H1 (cell line): ENCODE data around the gene CETN1. TPM values are rescaled to one million over a fixed set of nuclear protein-coding genes. Genes with fewer than 3 reads are reported as not detected.

Experiments used
- CTCF ChIA-PET: fragments of 300-600 bp; sonication (Branson Sonifier 250); formaldehyde crosslinking; loops from one replicate; lab custom pipeline; 2021; ENCODE audit not compliant: partially characterized antibody; lab: Charles Lee
- POLR2A ChIA-PET: fragments of 300-600 bp; sonication (Branson Sonifier 250); formaldehyde crosslinking; loops from one replicate; lab custom pipeline; 2021; ENCODE audit warnings: inconsistent platforms; ENCODE audit not compliant: partially characterized antibody; lab: Charles Lee
- DNase-seq, 2 experiments: peaks; one replicate each; pipeline versions ENCODE4 v3.0.0 to v3.0.0-alpha.2; 2010 to 2022; ENCODE audit warnings: low spot score in 2 of 2, low read depth in 1 of 2, mixed read lengths in 1 of 2
- FAIRE-seq: peaks from 2 replicates; lab custom pipeline; 2011; peaks lifted over from hg19 to GRCh38; lab: Jason Lieb, UNC
- H2AFZ ChIP-seq: 2 replicates; pipeline ENCODE4 v1.8.1; 2012; ENCODE audit warnings: low read length, inconsistent platforms
- H2AK5ac ChIP-seq: 2 replicates; pipeline ENCODE4 v1.6.1; 2013; ENCODE audit warnings: low read depth, low read length
- H2BK120ac ChIP-seq: replicated peaks from 2 replicates; pipeline ENCODE3; 2013; ENCODE audit warnings: low read depth, low read length, inconsistent platforms
- H2BK12ac ChIP-seq: 2 replicates; pipeline ENCODE4 v1.6.1; 2013; ENCODE audit warnings: low read depth, low read length
- H2BK15ac ChIP-seq: 2 replicates; pipeline ENCODE4 v1.6.1; 2013; ENCODE audit warnings: low read length
- H2BK20ac ChIP-seq: 2 replicates; pipeline ENCODE4 v1.6.1; 2013; ENCODE audit warnings: low read length
- H2BK5ac ChIP-seq: 2 replicates; pipeline ENCODE4 v1.6.1; 2013; ENCODE audit warnings: low read depth, low read length
- H3K14ac ChIP-seq: 2 replicates; pipeline ENCODE4 v1.6.1; 2013; ENCODE audit warnings: inconsistent platforms; ENCODE audit not compliant: insufficient read length
- H3K18ac ChIP-seq: 2 replicates; pipeline ENCODE4 v1.6.1; 2013; ENCODE audit warnings: low read length; ENCODE audit errors: extremely low read depth
- H3K23ac ChIP-seq: 2 replicates; pipeline ENCODE4 v1.6.1; 2013; ENCODE audit warnings: inconsistent platforms; ENCODE audit not compliant: insufficient read length
- H3K23me2 ChIP-seq: 2 replicates; pipeline ENCODE4 v1.6.1; 2013; ENCODE audit warnings: low read depth, low read length
- H3K27ac ChIP-seq: 2 replicates; pipeline ENCODE4 v1.6.1; 2011; ENCODE audit warnings: low read depth, low read length, inconsistent platforms
- H3K27me3 ChIP-seq, 4 experiments: replicated peaks in 1 of 4; 1 replicate in 1 of 4; 2 replicates in 3 of 4; pipeline versions ENCODE4 v1.6.1 to v1.8.1; 2011 to 2013; ENCODE audit warnings: low read length in 3 of 4, mild to moderate bottlenecking in 3 of 4, inconsistent platforms in 2 of 4, mixed read lengths in 2 of 4, moderate library complexity in 1 of 4; ENCODE audit not compliant: control insufficient read depth in 3 of 4, insufficient read depth in 3 of 4; ENCODE audit errors: extremely low read depth in 1 of 4
- H3K36me3 ChIP-seq, 4 experiments: 2 replicates each; pipeline versions ENCODE4 v1.6.1 to v1.8.1; 2011 to 2013; ENCODE audit warnings: mild to moderate bottlenecking in 4 of 4, low read length in 3 of 4, moderate library complexity in 2 of 4, control low read depth in 1 of 4, inconsistent platforms in 1 of 4; ENCODE audit not compliant: insufficient read depth in 4 of 4, control insufficient read depth in 2 of 4
- H3K4ac ChIP-seq: replicated peaks from 2 replicates; pipeline ENCODE3; 2013; ENCODE audit warnings: low read length, low read depth, mixed read lengths, inconsistent platforms; ENCODE audit not compliant: insufficient read length
- H3K4me1 ChIP-seq, 4 experiments: replicated peaks in 1 of 4; 1 replicate in 1 of 4; 2 replicates in 3 of 4; pipeline versions ENCODE4 v1.6.1 to v1.8.1; 2011 to 2013; ENCODE audit warnings: low read length in 3 of 4, inconsistent platforms in 2 of 4, mixed read lengths in 1 of 4; ENCODE audit not compliant: insufficient read depth in 4 of 4, control insufficient read depth in 3 of 4
- H3K4me2 ChIP-seq, 2 experiments: 2 replicates each; pipeline versions ENCODE4 v1.6.1 to v1.8.1; 2011 to 2013; ENCODE audit warnings: low read depth in 2 of 2, low read length in 2 of 2, control low read depth in 1 of 2, inconsistent platforms in 1 of 2, mild to moderate bottlenecking in 1 of 2; ENCODE audit not compliant: insufficient read depth in 1 of 2
- H3K4me3 ChIP-seq, 4 experiments: fragments of 200-600, 300-600 bp in 1 of 4; sonication (generic), shearing (Covaris generic), sonication (Bioruptor Twin) in 1 of 4; 2 replicates each; pipeline versions ENCODE4 v1.5.1 to v1.8.1; 2011 to 2016; ENCODE audit warnings: low read length in 4 of 4, low read depth in 3 of 4, control low read depth in 2 of 4, inconsistent platforms in 2 of 4, mild to moderate bottlenecking in 2 of 4, mixed read lengths in 1 of 4, moderate library complexity in 1 of 4; ENCODE audit not compliant: insufficient read depth in 2 of 4; ENCODE audit errors: extremely low read depth in 1 of 4
- H3K56ac ChIP-seq: replicated peaks from 2 replicates; pipeline ENCODE3; 2013; ENCODE audit warnings: low read depth, mild to moderate bottlenecking, mixed read lengths, low read length, inconsistent platforms; ENCODE audit not compliant: insufficient read length
- H3K79me1 ChIP-seq: 2 replicates; pipeline ENCODE4 v1.6.1; 2013; ENCODE audit warnings: low read depth, low read length, control low read depth
- H3K79me2 ChIP-seq, 2 experiments: 2 replicates each; pipeline versions ENCODE4 v1.6.1 to v1.8.1; 2012 to 2013; ENCODE audit warnings: low read length in 2 of 2, mild to moderate bottlenecking in 2 of 2, inconsistent platforms in 1 of 2; ENCODE audit not compliant: insufficient read depth in 2 of 2, control insufficient read depth in 1 of 2
- H3K9ac ChIP-seq, 4 experiments: replicated peaks in 1 of 4; 1 replicate in 1 of 4; 2 replicates in 3 of 4; pipeline versions ENCODE4 v1.6.1 to v1.8.1; 2011 to 2013; ENCODE audit warnings: low read depth in 3 of 4, low read length in 3 of 4, control low read depth in 2 of 4, mild to moderate bottlenecking in 2 of 4, moderate library complexity in 2 of 4, inconsistent platforms in 1 of 4; ENCODE audit errors: extremely low read depth in 1 of 4
- H3K9me3 ChIP-seq, 2 experiments: 2 replicates each; pipeline versions ENCODE4 v1.6.1 to v1.8.1; 2012 to 2013; ENCODE audit warnings: mild to moderate bottlenecking in 2 of 2, moderate library complexity in 2 of 2, control low read depth in 1 of 2, inconsistent platforms in 1 of 2, low read depth in 1 of 2, low read length in 1 of 2, mixed read lengths in 1 of 2; ENCODE audit not compliant: insufficient read depth in 2 of 2
- H4K20me1 ChIP-seq, 2 experiments: replicated peaks in 1 of 2; 2 replicates each; pipeline versions ENCODE3 to v1.8.1; 2011 to 2013; ENCODE audit warnings: inconsistent platforms in 2 of 2, low read length in 2 of 2, mild to moderate bottlenecking in 1 of 2; ENCODE audit not compliant: insufficient read depth in 2 of 2, control insufficient read depth in 1 of 2
- H4K5ac ChIP-seq: 2 replicates; pipeline ENCODE4 v1.6.1; 2013; ENCODE audit warnings: low read length, low read depth, mixed read lengths, inconsistent platforms; ENCODE audit not compliant: insufficient read length
- H4K8ac ChIP-seq: 2 replicates; pipeline ENCODE4 v1.8.0; 2013; ENCODE audit warnings: mild to moderate bottlenecking, moderate library complexity, low read length, inconsistent platforms; ENCODE audit not compliant: insufficient read depth; ENCODE audit errors: extremely low read depth
- H4K91ac ChIP-seq: replicated peaks from 2 replicates; pipeline ENCODE3; 2013; ENCODE audit warnings: low read length, mixed read lengths, inconsistent platforms; ENCODE audit not compliant: insufficient read length
- CEBPB ChIP-seq: IDR thresholded peaks from 2 replicates; pipeline ENCODE4 v1.6.1; 2012; ENCODE audit warnings: low read depth, low read length
- CTBP2 ChIP-seq: IDR thresholded peaks from 2 replicates; pipeline ENCODE4 v1.7.0; 2011; ENCODE audit warnings: borderline replicate concordance, mild to moderate bottlenecking, moderate library complexity, mixed read lengths, low read length; ENCODE audit not compliant: insufficient read depth, insufficient read length
- E2F6 ChIP-seq: IDR thresholded peaks from 2 replicates; pipeline ENCODE4 v1.6.1; 2012; ENCODE audit warnings: inconsistent platforms
- EP300 ChIP-seq, 2 experiments: IDR thresholded peaks; 1 replicate in 1 of 2; 2 replicates in 1 of 2; pipeline ENCODE4 v1.6.1; 2011 to 2012; ENCODE audit warnings: low read depth in 2 of 2, low read length in 2 of 2, mild to moderate bottlenecking in 2 of 2, borderline replicate concordance in 1 of 2, inconsistent platforms in 1 of 2, moderate library complexity in 1 of 2
- HDAC6 ChIP-seq: IDR thresholded peaks from one replicate; pipeline ENCODE4 v1.7.1; 2012; ENCODE audit warnings: low read depth, mild to moderate bottlenecking, inconsistent platforms, low read length, moderate library complexity
- KDM5A ChIP-seq: fragments of 200-600 bp; IDR thresholded peaks from 2 replicates; pipeline ENCODE4 v1.7.1; 2012; ENCODE audit warnings: mild to moderate bottlenecking, low read length, inconsistent platforms, mixed read lengths
- NRF1 ChIP-seq: IDR thresholded peaks from 2 replicates; pipeline ENCODE4 v1.6.1; 2011; ENCODE audit warnings: mild to moderate bottlenecking, low read depth, low read length, improper control_type of control experiment
- RAD21 ChIP-seq, 2 experiments: IDR thresholded peaks in 1 of 2; conservative IDR thresholded peaks in 1 of 2; 2 replicates each; pipeline ENCODE4 v1.6.1; 2011; ENCODE audit warnings: low read depth in 2 of 2, low read length in 2 of 2, improper control_type of control experiment in 1 of 2, inconsistent platforms in 1 of 2, mild to moderate bottlenecking in 1 of 2, moderate library complexity in 1 of 2
- RBBP5 ChIP-seq: IDR thresholded peaks from 2 replicates; pipeline ENCODE4 v1.7.1; 2012; ENCODE audit warnings: low read depth, mild to moderate bottlenecking, inconsistent platforms, low read length, moderate library complexity, borderline replicate concordance
- SIN3A ChIP-seq, 2 experiments: IDR thresholded peaks in 1 of 2; conservative IDR thresholded peaks in 1 of 2; 2 replicates each; pipeline ENCODE4 v1.6.1; 2011 to 2012; ENCODE audit warnings: low read length in 2 of 2, improper control_type of control experiment in 1 of 2, low read depth in 1 of 2, mild to moderate bottlenecking in 1 of 2
- SP2 ChIP-seq: IDR thresholded peaks from 2 replicates; pipeline ENCODE4 v1.6.1; 2012; ENCODE audit warnings: mild to moderate bottlenecking, low read length, inconsistent platforms
- SP4 ChIP-seq: IDR thresholded peaks from 2 replicates; pipeline ENCODE4 v1.6.1; 2012; ENCODE audit warnings: low read length, inconsistent platforms
- TCF12 ChIP-seq: IDR thresholded peaks from 2 replicates; pipeline ENCODE4 v1.6.1; 2011; ENCODE audit warnings: low read depth, mild to moderate bottlenecking, low read length
- TEAD4 ChIP-seq: IDR thresholded peaks from 2 replicates; pipeline ENCODE4 v1.6.1; 2012; ENCODE audit warnings: low read depth, low read length, inconsistent platforms, mixed read lengths
- polyA plus RNA-seq, 7 experiments: library from polyadenylated mRNA; depleted of rRNA in 3 of 7; stranded (reverse) in 5 of 7; unstranded in 2 of 7; fragments of >200 nt in 5 of 7; fragments of 200-250 nt in 2 of 7; gene quantifications; 1 replicate in 5 of 7; 2 replicates in 1 of 7; 4 replicates in 1 of 7; pipeline versions ENCODE4 v1.2.1 to v1.2.3, GENCODE V29; 2011 to 2013; ENCODE audit warnings: missing spikeins in 2 of 7, mixed read lengths in 2 of 7
- total RNA-seq: library from RNA; stranded (reverse); fragmentation: NEBNext Ultra II Directional; extraction: Animal tissue kit (Norgen Biotek cat#: 25700); gene quantifications from 2 replicates; pipeline ENCODE4 v1.2.1, GENCODE V29; 2021

Gene CETN1
- total and polyA plus RNA-seq, 2 of the 8 experiments (the other 6 are each of a cell fraction or from before 2014, with no cell fraction given) = not detected

GRCh38 chr18:572831-573289 is 7.3 kb upstream of the CETN1 start:
- no peaks in the 10 kb centered on the region for H3K23me2 ChIP-seq
- H4K5ac ChIP-seq = no peak overlapping the region
- ChIA-PET POLR2A (interaction anchor here (1.4 kb wide), 1 partner anchor 9 kb away, joined by 4 read pairs; no protein-coding TSS in a partner anchor), CTCF (interaction anchor here (1.0 to 1.6 kb wide), 5 partner anchors 43 to 143 kb away, joined by 3 read pairs; no protein-coding TSS in a partner anchor)
- H3K36me3 ChIP-seq = no peaks in the 10 kb centered on the region
- H4K20me1 ChIP-seq = no peaks in the 10 kb centered on the region
- no peak overlapping the region for H2BK120ac ChIP-seq
- H3K9ac ChIP-seq = no peak overlapping the region
- H3K27me3 ChIP-seq = no peaks in the 10 kb centered on the region
- FAIRE-seq (no peak), DNase-seq (no peak)
- no peaks in the 10 kb centered on the region for H3K9me3 ChIP-seq
- no peak overlapping the region for H3K56ac ChIP-seq
- H3K4ac ChIP-seq = no peak overlapping the region
- H2BK15ac ChIP-seq = 0 out of 2 replicates have a peak overlapping the region, but pooled peaks have one; percentile 24
- H3K79me2 ChIP-seq = no peaks in the 10 kb centered on the region
- H3K4me2 ChIP-seq = no peak overlapping the region; a peak in 1 of 4 replicates
- no peak overlapping the region for H3K14ac ChIP-seq
- peak overlapping the region; percentile 13 for H4K91ac ChIP-seq
- H3K23ac ChIP-seq = no peak overlapping the region
- peak overlapping the region; percentile 8 for H2AFZ ChIP-seq
- peaks cover 5 to 23% (median 22%) of the 10 kb centered on the region in 4 experiments; a peak in 5 of 7 replicates for H3K4me1 ChIP-seq
- H3K18ac ChIP-seq = peak overlapping the region; percentile 79
- peak overlapping the region; percentile 52; the same call in 1 of the 2 replicates for H2BK12ac ChIP-seq
- H3K27ac ChIP-seq = no peak overlapping the region
- no peak overlapping the region for H3K4me3 ChIP-seq
- H2BK20ac ChIP-seq = no peak overlapping the region
- no peak overlapping the region for H2BK5ac ChIP-seq
- H4K8ac ChIP-seq = no peak overlapping the region
- no peak overlapping the region for H2AK5ac ChIP-seq
- H3K79me1 ChIP-seq = no peaks in the 10 kb centered on the region
- no peak for TF ChIP-seq SP2
- TF ChIP-seq CEBPB = no peak
- TF ChIP-seq TCF12 = no peak
- TF ChIP-seq CTBP2 = no peak
- TF ChIP-seq SIN3A (conservative IDR thresholded peaks at IDR 0.05 in 1 of 2, IDR thresholded peaks at IDR 0.05 in 1 of 2; ENCODE audit: low read depth in 1 of 2, low read length in 2 of 2) = no peak
- no peak for TF ChIP-seq RAD21 (IDR thresholded peaks at IDR 0.05 in 1 of 2, conservative IDR thresholded peaks at IDR 0.05 in 1 of 2; ENCODE audit: low read depth in 2 of 2, low read length in 2 of 2)
- TF ChIP-seq RBBP5 = no peak
- TF ChIP-seq KDM5A = no peak
- TF ChIP-seq E2F6 = no peak
- TF ChIP-seq NRF1 = no peak
- no peak for TF ChIP-seq EP300 (IDR thresholded peaks at IDR 0.05; ENCODE audit: borderline replicate concordance in 1 of 2, low read depth in 2 of 2, low read length in 2 of 2)
- TF ChIP-seq SP4 = no peak
- TF ChIP-seq HDAC6 = no peak
- no peak for TF ChIP-seq TEAD4
